Endothelial cell of umbilical vein (primary cell): ENCODE measurements around the gene SCNN1B. TPM values are rescaled to one million over a fixed set of nuclear protein-coding genes. Genes with fewer than 3 reads are reported as not detected.
"Not testable (repeated sequence)": the region's sequence is repeated elsewhere in the genome, so short reads cannot be mapped to it uniquely, and the experiment has no call there.

Experiments used
- BruUV-seq: library from RNA; stranded (reverse); fragments of 400-500 nt; replicated peaks from 2 replicates; lab custom pipeline; 2021; lab: Mats Ljungman, UMichigan
- CTCF ChIA-PET: fragments of 300-600, 350-600 bp; sonication (Branson Sonifier 250); formaldehyde crosslinking; loops from one replicate; lab custom pipeline; 2021; ENCODE audit warnings: antibody characterized with exemption, inconsistent platforms; lab: Charles Lee
- POLR2A ChIA-PET: fragments of 300-600, 350-600 bp; sonication (Branson Sonifier 250); formaldehyde crosslinking; loops from one replicate; lab custom pipeline; 2021; ENCODE audit warnings: antibody characterized with exemption, inconsistent platforms; lab: Charles Lee
- DNase-seq: peaks from one replicate; pipeline ENCODE4 v3.0.0-alpha.2; 2011; ENCODE audit warnings: low read depth, low spot score
- FAIRE-seq: peaks from 2 replicates; lab custom pipeline; 2011; peaks lifted over from hg19 to GRCh38; lab: Jason Lieb, UNC
- H2AFZ ChIP-seq: 2 replicates; pipeline ENCODE4 v1.6.0; 2012; ENCODE audit warnings: low read depth, low read length, control low read depth, inconsistent platforms
- H3K27ac ChIP-seq: 2 replicates; pipeline ENCODE4 v1.5.1; 2011; ENCODE audit warnings: low read depth, mild to moderate bottlenecking, control low read depth, low read length, moderate library complexity; ENCODE audit not compliant: insufficient read depth
- H3K27me3 ChIP-seq, 2 experiments: 2 replicates each; pipeline versions ENCODE4 v1.6.0 to v1.6.1; 2011; ENCODE audit warnings: low read length in 2 of 2, mixed read lengths in 1 of 2; ENCODE audit not compliant: control insufficient read depth in 2 of 2, insufficient read depth in 2 of 2
- H3K36me3 ChIP-seq, 2 experiments: 2 replicates in 1 of 2; 3 replicates in 1 of 2; pipeline ENCODE4 v1.5.1; 2011; ENCODE audit warnings: low read length in 2 of 2, mild to moderate bottlenecking in 1 of 2, moderate library complexity in 1 of 2; ENCODE audit not compliant: control insufficient read depth in 2 of 2, insufficient read depth in 2 of 2; ENCODE audit errors: extremely low read depth in 1 of 2
- H3K4me1 ChIP-seq: 3 replicates; pipeline ENCODE4 v1.5.1; 2011; ENCODE audit warnings: mild to moderate bottlenecking, low read length; ENCODE audit not compliant: control insufficient read depth, insufficient read depth; ENCODE audit errors: extremely low read depth
- H3K4me2 ChIP-seq: 2 replicates; pipeline ENCODE4 v1.6.1; 2011; ENCODE audit warnings: low read length, control low read depth, mixed read lengths; ENCODE audit not compliant: insufficient read depth
- H3K4me3 ChIP-seq, 3 experiments: fragments of 200-600 bp in 1 of 3; sonication (generic), shearing (Covaris generic) in 1 of 3; replicated peaks in 1 of 3; 2 replicates each; pipeline ENCODE4 v1.5.1; 2011 to 2016; ENCODE audit warnings: control low read depth in 3 of 3, low read length in 3 of 3, mild to moderate bottlenecking in 2 of 3, inconsistent platforms in 1 of 3, low read depth in 1 of 3, moderate library complexity in 1 of 3; ENCODE audit not compliant: insufficient read depth in 1 of 3
- H3K79me2 ChIP-seq: 2 replicates; pipeline ENCODE4 v1.6.0; 2012; ENCODE audit warnings: low read length, inconsistent platforms; ENCODE audit not compliant: control insufficient read depth, insufficient read depth
- H3K9ac ChIP-seq: replicated peaks from 2 replicates; pipeline ENCODE3; 2011; ENCODE audit warnings: low read length, control low read depth; ENCODE audit not compliant: insufficient read depth; ENCODE audit errors: extremely low read depth
- H3K9me1 ChIP-seq: replicated peaks from 3 replicates; pipeline ENCODE4 v1.6.0; 2011; ENCODE audit warnings: mild to moderate bottlenecking, low read length; ENCODE audit not compliant: control insufficient read depth, insufficient read depth; ENCODE audit errors: extremely low read depth
- H3K9me3 ChIP-seq: replicated peaks from 2 replicates; pipeline ENCODE4 v1.5.1; 2012; ENCODE audit warnings: low read length, inconsistent platforms; ENCODE audit not compliant: control insufficient read depth, insufficient read depth
- H4K20me1 ChIP-seq: replicated peaks from 2 replicates; pipeline ENCODE3; 2011; ENCODE audit warnings: mild to moderate bottlenecking, low read length; ENCODE audit not compliant: control insufficient read depth, insufficient read depth; ENCODE audit errors: extremely low read depth
- CTCF ChIP-seq, 2 donors: IDR thresholded peaks; 1 replicate in 1 of 2; 2 replicates in 1 of 2; pipeline ENCODE4 v1.5.1; 2011; ENCODE audit warnings: low read length in 2 of 2, mild to moderate bottlenecking in 2 of 2, moderate library complexity in 2 of 2, control low read depth in 1 of 2, inconsistent platforms in 1 of 2, low read depth in 1 of 2; ENCODE audit not compliant: insufficient read depth in 1 of 2; ENCODE audit errors: extremely low read depth in 1 of 2
- EZH2 ChIP-seq: IDR thresholded peaks from 2 replicates; pipeline ENCODE4 v1.6.1; 2012; ENCODE audit warnings: borderline replicate concordance, low read depth, mild to moderate bottlenecking, moderate library complexity, low read length, inconsistent platforms; ENCODE audit not compliant: severe bottlenecking
- JUN ChIP-seq: IDR thresholded peaks from 2 replicates; pipeline ENCODE4 v1.6.1; 2011; ENCODE audit warnings: borderline replicate concordance, low read depth; ENCODE audit not compliant: insufficient read length, insufficient read depth
- POLR2A ChIP-seq: IDR thresholded peaks from 2 replicates; pipeline ENCODE4 v1.6.1; 2012; ENCODE audit warnings: low read depth, mild to moderate bottlenecking, control low read depth, low read length
- POLR2AphosphoS5 ChIP-seq: IDR thresholded peaks from 2 replicates; pipeline ENCODE4 v1.6.1; 2012; ENCODE audit warnings: low read depth, mild to moderate bottlenecking, control low read depth, low read length, moderate library complexity; ENCODE audit not compliant: insufficient read depth
- dilution Hi-C: fragments of 300-500 bp; cut with MboI; formaldehyde crosslinking; loops from one replicate; pipeline ENCODE4 v1.15.0; 2019; ENCODE audit warnings: low sequenced_read_pairs; ENCODE audit not compliant: extremely low pct_ligation_motif_present
- intact Hi-C: fragments of 100-400 bp; cut with micrococcal nuclease; formaldehyde crosslinking; loops from one replicate; pipeline ENCODE4 v1.10.0; 2022
- polyA plus RNA-seq, 4 experiments: library from polyadenylated mRNA; depleted of rRNA in 3 of 4; stranded (reverse) in 3 of 4; unstranded in 1 of 4; fragments of >200 nt; gene quantifications; 2 replicates each; pipeline versions ENCODE4 v1.2.1 to v1.2.3, GENCODE V29; 2011 to 2012; ENCODE audit warnings: missing spikeins in 1 of 4
- total RNA-seq: library from RNA; stranded (reverse); gene quantifications from 2 replicates; pipeline ENCODE4 v1.2.3, GENCODE V29; 2021

The SCNN1B gene
- total and polyA plus RNA-seq, 2 donors (not counting 3 experiments of a cell fraction or from before 2014, with no cell fraction given), result not detected

- Histone ChIP-seq H4K20me1 (no peaks in the 10 kb centered on the region), H3K27ac (no peak overlapping the region), H3K9me3 (no peaks in the 10 kb centered on the region), H3K4me2 (no peak overlapping the region), H3K79me2 (no peaks in the 10 kb centered on the region), H3K27me3 (no peaks in the 10 kb centered on the region), H3K4me3 (no peak overlapping the region), H2AFZ (no peak overlapping the region), H3K36me3 (no peaks in the 10 kb centered on the region), H3K9ac (no peak overlapping the region), H3K4me1 (no peaks in the 10 kb centered on the region), H3K9me1 (no peaks in the 10 kb centered on the region)
- TF ChIP-seq CTCF (IDR thresholded peaks at IDR 0.05; ENCODE audit: extremely low read depth in 1 of 2, insufficient read depth in 1 of 2, low read depth in 1 of 2, low read length in 2 of 2) (no peak), JUN (no peak), EZH2 (no peak), POLR2AphosphoS5 (no peak), POLR2A (no peak)
- ChIA-PET CTCF (interaction anchor here (1.9 kb wide), 1 partner anchor 10 kb away, joined by 7 read pairs; no protein-coding TSS in a partner anchor), POLR2A (no interaction called here)
- dilution Hi-C loops, result no loop called here
- BruUV-seq, result no TSS peak
- intact Hi-C loops, result no loop called here
- DNase-seq (no peak), FAIRE-seq (no peak)
Measured at GRCh38 chr16:23252310-23252709, 49.8 kb upstream of the SCNN1B start.

GRCh38 chr16:23253650-23254049 is 48.5 kb upstream of the SCNN1B start:
- intact Hi-C loops, POLR2A ChIA-PET, H3K79me2 ChIP-seq, H2AFZ ChIP-seq, H3K9me1 ChIP-seq, H3K9me3 ChIP-seq, H3K36me3 ChIP-seq, H3K9ac ChIP-seq, H3K4me3 ChIP-seq, H4K20me1 ChIP-seq, FAIRE-seq, dilution Hi-C loops, DNase-seq, BruUV-seq, H3K27me3 ChIP-seq, CTCF ChIA-PET, H3K4me2 ChIP-seq, H3K27ac ChIP-seq, H3K4me1 ChIP-seq: not testable (repeated sequence)
